K562 (cell line): Measurements from ENCODE around the gene CCDC187. TPM values are rescaled to one million over a fixed set of nuclear protein-coding genes. Genes with fewer than 3 reads are reported as not detected.

Experiments used
- BRD9 ChIP-seq: fragments of 450-650 bp; IDR thresholded peaks from 2 replicates; pipeline ENCODE4 v1.6.1; 2018; ENCODE audit warnings: low read depth; ENCODE audit not compliant: partially characterized antibody
- CCNT2 ChIP-seq: IDR thresholded peaks from 2 replicates; pipeline ENCODE4 v1.6.1; 2011; ENCODE audit warnings: borderline replicate concordance, low read depth, mild to moderate bottlenecking, moderate library complexity, mixed read lengths, low read length; ENCODE audit not compliant: insufficient read length; ENCODE audit errors: extremely low read depth
- CREBBP ChIP-seq: IDR thresholded peaks from one replicate; pipeline ENCODE4 v1.6.1; 2012; ENCODE audit warnings: low read depth, mild to moderate bottlenecking, control low read depth, inconsistent platforms, low read length
- IRF2 ChIP-seq: sonication (generic); formaldehyde crosslinking; IDR thresholded peaks from 2 replicates; pipeline ENCODE4 v1.8.1; 2022; ENCODE audit warnings: mild to moderate bottlenecking, missing genetic modification reagents
- MEF2A ChIP-seq: IDR thresholded peaks from 2 replicates; pipeline ENCODE4 v1.6.1; 2011; ENCODE audit warnings: low read depth, mild to moderate bottlenecking, low read length, moderate library complexity; ENCODE audit not compliant: control insufficient read depth
- NCOA1 ChIP-seq: fragments of 450-650 bp; IDR thresholded peaks from 2 replicates; pipeline ENCODE4 v1.6.1; 2016; ENCODE audit warnings: low read depth
- NCOA6 ChIP-seq: fragments of 450-650 bp; IDR thresholded peaks from 2 replicates; pipeline ENCODE4 v1.6.1; 2017; ENCODE audit warnings: mild to moderate bottlenecking
- RB1 ChIP-seq: fragments of 450-650 bp; IDR thresholded peaks from 2 replicates; pipeline ENCODE4 v1.6.1; 2017; ENCODE audit warnings: low read depth, mild to moderate bottlenecking
- SOX6 ChIP-seq: fragments of 450-650 bp; IDR thresholded peaks from 2 replicates; pipeline ENCODE4 v1.6.1; 2014; ENCODE audit warnings: mild to moderate bottlenecking
- TRIM28 ChIP-seq: fragments of 450-650 bp; IDR thresholded peaks from 2 replicates; pipeline ENCODE4 v1.6.1; 2017
- ZNF3 ChIP-seq: fragments of 250-450 bp; sonication (Bioruptor Pico); IDR thresholded peaks from 2 replicates; pipeline ENCODE4 v1.5.0; 2021; ENCODE audit warnings: mild to moderate bottlenecking, moderate library complexity
- ZNF507 ChIP-seq: conservative IDR thresholded peaks from 2 replicates; pipeline ENCODE4 v1.6.1; 2017; ENCODE audit warnings: missing genetic modification characterization, missing compliant biosample characterization
- polyA plus RNA-seq, 8 experiments: library from polyadenylated mRNA; depleted of rRNA in 4 of 8; stranded (reverse) in 5 of 8; unstranded in 3 of 8; fragments of >200 nt; fragmentation: Nextera tagmentation in 2 of 8; fragmentation: Illumina TruSeq in 1 of 8; extraction: Ambion mirVana in 2 of 8; extraction: Trizol in 1 of 8; gene quantifications; 2 replicates each; pipeline versions ENCODE4 v1.2.1 to v1.2.3, GENCODE V29; 2011 to 2014; ENCODE audit warnings: inconsistent platforms in 1 of 8, missing spikeins in 1 of 8
- total RNA-seq, 7 experiments: library from RNA; depleted of rRNA in 6 of 7; stranded (reverse); fragments of >200 nt in 6 of 7; fragmentation: Illumina TruSeq in 2 of 7; extraction: Trizol in 2 of 7; gene quantifications; 2 replicates each; pipeline versions ENCODE4 v1.2.1 to v1.2.3, GENCODE V29; 2011 to 2021; ENCODE audit warnings: low replicate concordance in 1 of 7
- TF ChIP-seq, protein P1 (sequence below): fragments of 250-450 bp; sonication (Bioruptor Pico); IDR thresholded peaks from 2 replicates; pipeline ENCODE4 v1.5.0; 2021
- TF ChIP-seq, protein P2 (sequence below): fragments of 200-600 bp; sonication (generic); IDR thresholded peaks from one replicate; pipeline ENCODE4 v1.6.1; 2012; ENCODE audit warnings: mild to moderate bottlenecking, low read depth, low read length, inconsistent platforms
- TF ChIP-seq, protein P3 (sequence below): IDR thresholded peaks from 2 replicates; pipeline ENCODE4 v1.6.1; 2014; ENCODE audit warnings: antibody characterized with exemption

CCDC187 gene
- total and polyA plus RNA-seq, 9 of the 15 experiments (the other 6 are each of a cell fraction or from before 2014, with no cell fraction given): not detected

DNA sequence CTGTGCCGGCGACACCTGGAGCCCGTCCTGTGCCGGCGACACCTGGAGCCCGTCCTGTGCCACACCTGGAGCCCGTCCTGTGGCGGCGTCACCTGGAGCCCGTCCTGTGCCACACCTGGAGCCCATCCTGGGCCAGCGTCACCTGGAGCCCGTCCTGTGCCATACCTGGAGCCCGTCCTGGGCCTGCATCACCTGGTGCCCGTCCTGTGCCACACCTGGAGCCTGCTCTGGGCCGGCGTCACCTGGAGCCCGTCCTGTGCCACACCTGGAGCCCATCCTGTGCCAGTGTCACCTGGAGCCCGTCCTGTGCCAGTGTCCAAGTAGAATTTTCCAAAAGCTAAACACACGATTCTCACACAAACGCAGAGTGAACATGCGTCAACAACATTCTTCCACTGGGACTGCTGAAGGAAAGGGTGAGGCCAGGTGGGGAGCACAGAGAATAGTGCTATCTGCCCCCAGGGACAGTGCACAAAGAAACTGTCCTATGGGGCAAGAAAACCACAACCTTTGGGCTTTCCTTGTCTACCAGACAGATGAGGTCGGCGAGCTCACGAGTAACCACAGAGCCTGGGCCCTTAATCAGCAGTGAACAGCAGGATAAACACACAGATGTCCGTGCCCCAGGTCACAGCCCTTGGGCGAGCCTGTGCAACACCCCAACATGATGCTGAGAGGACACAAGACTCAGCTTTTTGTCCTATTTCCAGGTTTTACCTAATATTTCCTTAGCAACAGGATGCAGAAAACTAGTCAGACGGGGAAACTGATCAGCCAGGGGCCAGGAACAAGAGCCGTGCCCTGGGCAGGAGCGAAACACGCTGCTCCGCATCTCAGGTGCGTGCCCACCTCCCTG is 66.2 kb downstream of the CCDC187 start (continued):
- TF ChIP-seq NCOA6 (no peak), MEF2A (no peak), TRIM28 (0 out of 2 replicates have a peak, but pooled peaks have one; percentile 20), ZNF3 (CRISPR knock-in tag) (no peak), ZNF507 (tag) (no peak), SOX6 (peak; percentile 89), CCNT2 (peak; percentile 19), IRF2 (CRISPR knock-in tag) (no peak), NCOA1 (no peak), CREBBP (no peak), RB1 (0 out of 2 replicates have a peak, but pooled peaks have one; percentile 11), BRD9 (no peak)
- TF ChIP-seq, protein P1, sequence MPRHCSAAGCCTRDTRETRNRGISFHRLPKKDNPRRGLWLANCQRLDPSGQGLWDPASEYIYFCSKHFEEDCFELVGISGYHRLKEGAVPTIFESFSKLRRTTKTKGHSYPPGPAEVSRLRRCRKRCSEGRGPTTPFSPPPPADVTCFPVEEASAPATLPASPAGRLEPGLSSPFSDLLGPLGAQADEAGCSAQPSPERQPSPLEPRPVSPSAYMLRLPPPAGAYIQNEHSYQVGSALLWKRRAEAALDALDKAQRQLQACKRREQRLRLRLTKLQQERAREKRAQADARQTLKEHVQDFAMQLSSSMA (CRISPR knock-in tag): no peak
- TF ChIP-seq, protein P2, sequence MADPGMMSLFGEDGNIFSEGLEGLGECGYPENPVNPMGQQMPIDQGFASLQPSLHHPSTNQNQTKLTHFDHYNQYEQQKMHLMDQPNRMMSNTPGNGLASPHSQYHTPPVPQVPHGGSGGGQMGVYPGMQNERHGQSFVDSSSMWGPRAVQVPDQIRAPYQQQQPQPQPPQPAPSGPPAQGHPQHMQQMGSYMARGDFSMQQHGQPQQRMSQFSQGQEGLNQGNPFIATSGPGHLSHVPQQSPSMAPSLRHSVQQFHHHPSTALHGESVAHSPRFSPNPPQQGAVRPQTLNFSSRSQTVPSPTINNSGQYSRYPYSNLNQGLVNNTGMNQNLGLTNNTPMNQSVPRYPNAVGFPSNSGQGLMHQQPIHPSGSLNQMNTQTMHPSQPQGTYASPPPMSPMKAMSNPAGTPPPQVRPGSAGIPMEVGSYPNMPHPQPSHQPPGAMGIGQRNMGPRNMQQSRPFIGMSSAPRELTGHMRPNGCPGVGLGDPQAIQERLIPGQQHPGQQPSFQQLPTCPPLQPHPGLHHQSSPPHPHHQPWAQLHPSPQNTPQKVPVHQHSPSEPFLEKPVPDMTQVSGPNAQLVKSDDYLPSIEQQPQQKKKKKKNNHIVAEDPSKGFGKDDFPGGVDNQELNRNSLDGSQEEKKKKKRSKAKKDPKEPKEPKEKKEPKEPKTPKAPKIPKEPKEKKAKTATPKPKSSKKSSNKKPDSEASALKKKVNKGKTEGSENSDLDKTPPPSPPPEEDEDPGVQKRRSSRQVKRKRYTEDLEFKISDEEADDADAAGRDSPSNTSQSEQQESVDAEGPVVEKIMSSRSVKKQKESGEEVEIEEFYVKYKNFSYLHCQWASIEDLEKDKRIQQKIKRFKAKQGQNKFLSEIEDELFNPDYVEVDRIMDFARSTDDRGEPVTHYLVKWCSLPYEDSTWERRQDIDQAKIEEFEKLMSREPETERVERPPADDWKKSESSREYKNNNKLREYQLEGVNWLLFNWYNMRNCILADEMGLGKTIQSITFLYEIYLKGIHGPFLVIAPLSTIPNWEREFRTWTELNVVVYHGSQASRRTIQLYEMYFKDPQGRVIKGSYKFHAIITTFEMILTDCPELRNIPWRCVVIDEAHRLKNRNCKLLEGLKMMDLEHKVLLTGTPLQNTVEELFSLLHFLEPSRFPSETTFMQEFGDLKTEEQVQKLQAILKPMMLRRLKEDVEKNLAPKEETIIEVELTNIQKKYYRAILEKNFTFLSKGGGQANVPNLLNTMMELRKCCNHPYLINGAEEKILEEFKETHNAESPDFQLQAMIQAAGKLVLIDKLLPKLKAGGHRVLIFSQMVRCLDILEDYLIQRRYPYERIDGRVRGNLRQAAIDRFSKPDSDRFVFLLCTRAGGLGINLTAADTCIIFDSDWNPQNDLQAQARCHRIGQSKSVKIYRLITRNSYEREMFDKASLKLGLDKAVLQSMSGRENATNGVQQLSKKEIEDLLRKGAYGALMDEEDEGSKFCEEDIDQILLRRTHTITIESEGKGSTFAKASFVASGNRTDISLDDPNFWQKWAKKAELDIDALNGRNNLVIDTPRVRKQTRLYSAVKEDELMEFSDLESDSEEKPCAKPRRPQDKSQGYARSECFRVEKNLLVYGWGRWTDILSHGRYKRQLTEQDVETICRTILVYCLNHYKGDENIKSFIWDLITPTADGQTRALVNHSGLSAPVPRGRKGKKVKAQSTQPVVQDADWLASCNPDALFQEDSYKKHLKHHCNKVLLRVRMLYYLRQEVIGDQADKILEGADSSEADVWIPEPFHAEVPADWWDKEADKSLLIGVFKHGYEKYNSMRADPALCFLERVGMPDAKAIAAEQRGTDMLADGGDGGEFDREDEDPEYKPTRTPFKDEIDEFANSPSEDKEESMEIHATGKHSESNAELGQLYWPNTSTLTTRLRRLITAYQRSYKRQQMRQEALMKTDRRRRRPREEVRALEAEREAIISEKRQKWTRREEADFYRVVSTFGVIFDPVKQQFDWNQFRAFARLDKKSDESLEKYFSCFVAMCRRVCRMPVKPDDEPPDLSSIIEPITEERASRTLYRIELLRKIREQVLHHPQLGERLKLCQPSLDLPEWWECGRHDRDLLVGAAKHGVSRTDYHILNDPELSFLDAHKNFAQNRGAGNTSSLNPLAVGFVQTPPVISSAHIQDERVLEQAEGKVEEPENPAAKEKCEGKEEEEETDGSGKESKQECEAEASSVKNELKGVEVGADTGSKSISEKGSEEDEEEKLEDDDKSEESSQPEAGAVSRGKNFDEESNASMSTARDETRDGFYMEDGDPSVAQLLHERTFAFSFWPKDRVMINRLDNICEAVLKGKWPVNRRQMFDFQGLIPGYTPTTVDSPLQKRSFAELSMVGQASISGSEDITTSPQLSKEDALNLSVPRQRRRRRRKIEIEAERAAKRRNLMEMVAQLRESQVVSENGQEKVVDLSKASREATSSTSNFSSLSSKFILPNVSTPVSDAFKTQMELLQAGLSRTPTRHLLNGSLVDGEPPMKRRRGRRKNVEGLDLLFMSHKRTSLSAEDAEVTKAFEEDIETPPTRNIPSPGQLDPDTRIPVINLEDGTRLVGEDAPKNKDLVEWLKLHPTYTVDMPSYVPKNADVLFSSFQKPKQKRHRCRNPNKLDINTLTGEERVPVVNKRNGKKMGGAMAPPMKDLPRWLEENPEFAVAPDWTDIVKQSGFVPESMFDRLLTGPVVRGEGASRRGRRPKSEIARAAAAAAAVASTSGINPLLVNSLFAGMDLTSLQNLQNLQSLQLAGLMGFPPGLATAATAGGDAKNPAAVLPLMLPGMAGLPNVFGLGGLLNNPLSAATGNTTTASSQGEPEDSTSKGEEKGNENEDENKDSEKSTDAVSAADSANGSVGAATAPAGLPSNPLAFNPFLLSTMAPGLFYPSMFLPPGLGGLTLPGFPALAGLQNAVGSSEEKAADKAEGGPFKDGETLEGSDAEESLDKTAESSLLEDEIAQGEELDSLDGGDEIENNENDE: no peak
- TF ChIP-seq, protein P3, sequence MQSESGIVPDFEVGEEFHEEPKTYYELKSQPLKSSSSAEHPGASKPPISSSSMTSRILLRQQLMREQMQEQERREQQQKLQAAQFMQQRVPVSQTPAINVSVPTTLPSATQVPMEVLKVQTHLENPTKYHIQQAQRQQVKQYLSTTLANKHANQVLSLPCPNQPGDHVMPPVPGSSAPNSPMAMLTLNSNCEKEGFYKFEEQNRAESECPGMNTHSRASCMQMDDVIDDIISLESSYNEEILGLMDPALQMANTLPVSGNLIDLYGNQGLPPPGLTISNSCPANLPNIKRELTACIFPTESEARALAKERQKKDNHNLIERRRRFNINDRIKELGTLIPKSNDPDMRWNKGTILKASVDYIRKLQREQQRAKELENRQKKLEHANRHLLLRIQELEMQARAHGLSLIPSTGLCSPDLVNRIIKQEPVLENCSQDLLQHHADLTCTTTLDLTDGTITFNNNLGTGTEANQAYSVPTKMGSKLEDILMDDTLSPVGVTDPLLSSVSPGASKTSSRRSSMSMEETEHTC: no peak
